GM12878 (cell line): ENCODE results near the gene CEP83. TPM values are rescaled to one million over a fixed set of nuclear protein-coding genes. Genes with fewer than 3 reads are reported as not detected.

ENCODE experiments used
- ASH2L ChIP-seq: fragments of 300-600, 200-600 bp; sonication (generic); IDR thresholded peaks from 2 replicates; pipeline ENCODE4 v1.6.1; 2017; ENCODE audit warnings: low read depth, mild to moderate bottlenecking, borderline replicate concordance
- BCL3 ChIP-seq: IDR thresholded peaks from 2 replicates; pipeline ENCODE4 v1.6.1; 2011; ENCODE audit warnings: borderline replicate concordance, low read depth, mild to moderate bottlenecking, moderate library complexity, low read length; ENCODE audit not compliant: insufficient read depth, poor library complexity, severe bottlenecking
- ETV6 ChIP-seq, 2 experiments: fragments of 450-650 bp in 1 of 2; IDR thresholded peaks in 1 of 2; conservative IDR thresholded peaks in 1 of 2; 2 replicates each; pipeline ENCODE4 v1.6.1; 2014; ENCODE audit warnings: antibody characterized with exemption in 1 of 2, borderline replicate concordance in 1 of 2, low read depth in 1 of 2, mild to moderate bottlenecking in 1 of 2, moderate library complexity in 1 of 2
- IKZF1 ChIP-seq: fragments of 450-650 bp; conservative IDR thresholded peaks from 2 replicates; pipeline ENCODE4 v1.6.1; 2017; ENCODE audit warnings: antibody characterized with exemption, mild to moderate bottlenecking
- KLF5 ChIP-seq: fragments of 450-650 bp; IDR thresholded peaks from 2 replicates; pipeline ENCODE4 v1.6.1; 2014; ENCODE audit warnings: mild to moderate bottlenecking; ENCODE audit not compliant: partially characterized antibody
- MLLT1 ChIP-seq: fragments of 450-650 bp; IDR thresholded peaks from 2 replicates; pipeline ENCODE4 v1.6.1; 2016; ENCODE audit warnings: mild to moderate bottlenecking
- MTA2 ChIP-seq: fragments of 450-650 bp; IDR thresholded peaks from 2 replicates; pipeline ENCODE4 v1.6.1; 2016; ENCODE audit warnings: low read depth, mild to moderate bottlenecking, moderate library complexity
- MYC ChIP-seq: IDR thresholded peaks from 2 replicates; pipeline ENCODE4 v1.6.1; 2011; ENCODE audit warnings: mild to moderate bottlenecking, low read length, moderate library complexity, inconsistent platforms; ENCODE audit not compliant: insufficient read depth, insufficient replicate concordance, insufficient read length, severe bottlenecking
- NFIC ChIP-seq: IDR thresholded peaks from 2 replicates; pipeline ENCODE4 v1.6.1; 2012; ENCODE audit warnings: low read depth, mild to moderate bottlenecking, inconsistent platforms, low read length, moderate library complexity
- NFXL1 ChIP-seq: fragments of 450-650 bp; IDR thresholded peaks from 2 replicates; pipeline ENCODE4 v1.6.1; 2017; ENCODE audit warnings: antibody characterized with exemption, mild to moderate bottlenecking, borderline replicate concordance
- POLR2A ChIP-seq: IDR thresholded peaks from 2 replicates; pipeline ENCODE4 v1.6.1; 2011; ENCODE audit warnings: low read depth, mild to moderate bottlenecking, low read length
- RB1 ChIP-seq: fragments of 450-650 bp; formaldehyde crosslinking; IDR thresholded peaks from 2 replicates; pipeline ENCODE4 v1.6.1; 2017; ENCODE audit warnings: mild to moderate bottlenecking, borderline replicate concordance
- RUNX3 ChIP-seq: IDR thresholded peaks from 2 replicates; pipeline ENCODE4 v1.6.1; 2012; ENCODE audit warnings: low read length, inconsistent platforms
- SUZ12 ChIP-seq: fragments of 200-600 bp; sonication (generic); IDR thresholded peaks from one replicate; pipeline ENCODE4 v1.6.1; 2018; ENCODE audit warnings: antibody characterized with exemption, mild to moderate bottlenecking; ENCODE audit not compliant: unreplicated experiment
- TCF12 ChIP-seq: IDR thresholded peaks from 2 replicates; pipeline ENCODE4 v1.6.1; 2011; ENCODE audit warnings: low read depth, mild to moderate bottlenecking, low read length
- ZNF24 ChIP-seq: fragments of 450-650 bp; IDR thresholded peaks from 2 replicates; pipeline ENCODE4 v1.6.1; 2017; ENCODE audit warnings: antibody characterized with exemption, mild to moderate bottlenecking
- ZNF384 ChIP-seq: IDR thresholded peaks from 2 replicates; pipeline ENCODE4 v1.6.1; 2012; ENCODE audit warnings: low read depth, mild to moderate bottlenecking, low read length, improper control_type of control experiment, borderline replicate concordance
- ZZZ3 ChIP-seq: IDR thresholded peaks from 2 replicates; pipeline ENCODE4 v1.6.1; 2011; ENCODE audit warnings: low read depth; ENCODE audit not compliant: control insufficient read depth, insufficient read length
- polyA plus RNA-seq, 11 experiments: library from polyadenylated mRNA; depleted of rRNA in 4 of 11; unstranded in 6 of 11; stranded (reverse) in 5 of 11; fragments of >200 nt; fragmentation: Nextera tagmentation in 4 of 11; fragmentation: Illumina TruSeq in 1 of 11; extraction: Ambion mirVana in 4 of 11; extraction: Trizol in 1 of 11; gene quantifications; 1 replicate in 1 of 11; 2 replicates in 10 of 11; pipeline versions ENCODE4 v1.2.1 to v1.2.3, GENCODE V29; 2011 to 2016; ENCODE audit warnings: inconsistent platforms in 2 of 11, missing spikeins in 2 of 11, low read depth in 1 of 11
- total RNA-seq, 4 experiments: library from RNA; depleted of rRNA in 3 of 4; stranded (reverse); fragments of >200 nt in 3 of 4; fragmentation: Illumina TruSeq in 1 of 4; extraction: Trizol in 1 of 4; gene quantifications; 2 replicates each; pipeline versions ENCODE4 v1.2.1 to v1.2.3, GENCODE V29; 2013 to 2021
- TF ChIP-seq, protein P1 (sequence below): IDR thresholded peaks from 2 replicates; pipeline ENCODE4 v1.6.1; 2012; ENCODE audit warnings: low read depth, low read length, improper control_type of control experiment
- TF ChIP-seq, protein P2 (sequence below): IDR thresholded peaks from 2 replicates; pipeline ENCODE4 v1.6.1; 2011; ENCODE audit warnings: borderline replicate concordance, low read depth, mild to moderate bottlenecking, moderate library complexity, mixed read lengths, low read length; ENCODE audit not compliant: insufficient read depth; ENCODE audit errors: extremely low read length

Gene CEP83
- total and polyA plus RNA-seq, 10 of the 15 experiments (the other 5 are each of a cell fraction or from before 2014, with no cell fraction given), result 4.3 to 39.0 (median 22.5) TPM

GRCh38 chr12:94263011-94263811, 196.5 kb downstream of the CEP83 start (continued):
- TF ChIP-seq ETV6 (conservative IDR thresholded peaks at IDR 0.05 in 1 of 2, IDR thresholded peaks at IDR 0.05 in 1 of 2; ENCODE audit: borderline replicate concordance in 1 of 2, low read depth in 1 of 2) (no peak), ASH2L (no peak), IKZF1 (peak; percentile 46), MLLT1 (no peak), KLF5 (no peak), RUNX3 (peak; percentile 91), SUZ12 (no peak), POLR2A (no peak), ZNF24 (0 out of 2 replicates have a peak, but pooled peaks have one; percentile 21), BCL3 (no peak), ZZZ3 (no peak), MTA2 (0 out of 2 replicates have a peak, but pooled peaks have one; percentile 6), ZNF384 (no peak), MYC (no peak), RB1 (no peak), TCF12 (0 out of 2 replicates have a peak, but pooled peaks have one; percentile 53), NFIC (peak; percentile 19), NFXL1 (no peak)
- TF ChIP-seq, protein P1, sequence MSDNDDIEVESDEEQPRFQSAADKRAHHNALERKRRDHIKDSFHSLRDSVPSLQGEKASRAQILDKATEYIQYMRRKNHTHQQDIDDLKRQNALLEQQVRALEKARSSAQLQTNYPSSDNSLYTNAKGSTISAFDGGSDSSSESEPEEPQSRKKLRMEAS, result peak; percentile 33; the same call in 1 of the 2 replicates
- TF ChIP-seq, protein P2, sequence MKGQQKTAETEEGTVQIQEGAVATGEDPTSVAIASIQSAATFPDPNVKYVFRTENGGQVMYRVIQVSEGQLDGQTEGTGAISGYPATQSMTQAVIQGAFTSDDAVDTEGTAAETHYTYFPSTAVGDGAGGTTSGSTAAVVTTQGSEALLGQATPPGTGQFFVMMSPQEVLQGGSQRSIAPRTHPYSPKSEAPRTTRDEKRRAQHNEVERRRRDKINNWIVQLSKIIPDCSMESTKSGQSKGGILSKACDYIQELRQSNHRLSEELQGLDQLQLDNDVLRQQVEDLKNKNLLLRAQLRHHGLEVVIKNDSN, result no peak
- TF ChIP-seq, all 136 proteins: peak for 31
